Left ventricle myocardium inferior (tissue), 1 donor: ENCODE measurements around the gene CFAP73. TPM values are rescaled to one million over a fixed set of nuclear protein-coding genes. Genes with fewer than 3 reads are reported as not detected.

ENCODE experiments used
- DNase-seq: peaks from one replicate; pipeline ENCODE4 v3.0.0-alpha.2; 2020
- H3K27ac ChIP-seq: fragments of 200-600 bp; replicated peaks from 2 replicates; pipeline ENCODE4 v1.8.0; 2021
- H3K27me3 ChIP-seq: fragments of 200-600 bp; 2 replicates; pipeline ENCODE4 v1.8.0; 2021; ENCODE audit warnings: low read depth
- H3K36me3 ChIP-seq: fragments of 200-600 bp; 2 replicates; pipeline ENCODE4 v1.8.0; 2021
- H3K4me1 ChIP-seq: fragments of 200-600 bp; 2 replicates; pipeline ENCODE4 v1.8.0; 2021
- H3K4me3 ChIP-seq: fragments of 200-600 bp; 2 replicates; pipeline ENCODE4 v1.8.0; 2021; ENCODE audit warnings: mild to moderate bottlenecking, moderate library complexity
- H3K9me3 ChIP-seq: fragments of 200-600 bp; replicated peaks from 2 replicates; pipeline ENCODE4 v1.8.0; 2021
- intact Hi-C: fragments of 100-400 bp; cut with micrococcal nuclease; formaldehyde crosslinking; loops from one replicate; pipeline ENCODE4 v1.11.0; 2022
- total RNA-seq: library from RNA; stranded (reverse); fragmentation: NEBNext Ultra II Directional; extraction: Animal tissue kit (Norgen Biotek cat#: 25700); gene quantifications from one replicate; pipeline ENCODE4 v1.2.1, GENCODE V29; 2021
- TF ChIP-seq, protein P1 (sequence below): fragments of 200-600 bp; IDR thresholded peaks from 2 replicates; pipeline ENCODE4 v1.8.0; 2021; ENCODE audit warnings: antibody characterized with exemption, mild to moderate bottlenecking, borderline replicate concordance
- donor health status: DM: no; HTN: yes; CAD: no; lungs with severe emphysema.

The CFAP73 gene
- total RNA-seq, 1 donor from 2014 or later: not detected

DNA sequence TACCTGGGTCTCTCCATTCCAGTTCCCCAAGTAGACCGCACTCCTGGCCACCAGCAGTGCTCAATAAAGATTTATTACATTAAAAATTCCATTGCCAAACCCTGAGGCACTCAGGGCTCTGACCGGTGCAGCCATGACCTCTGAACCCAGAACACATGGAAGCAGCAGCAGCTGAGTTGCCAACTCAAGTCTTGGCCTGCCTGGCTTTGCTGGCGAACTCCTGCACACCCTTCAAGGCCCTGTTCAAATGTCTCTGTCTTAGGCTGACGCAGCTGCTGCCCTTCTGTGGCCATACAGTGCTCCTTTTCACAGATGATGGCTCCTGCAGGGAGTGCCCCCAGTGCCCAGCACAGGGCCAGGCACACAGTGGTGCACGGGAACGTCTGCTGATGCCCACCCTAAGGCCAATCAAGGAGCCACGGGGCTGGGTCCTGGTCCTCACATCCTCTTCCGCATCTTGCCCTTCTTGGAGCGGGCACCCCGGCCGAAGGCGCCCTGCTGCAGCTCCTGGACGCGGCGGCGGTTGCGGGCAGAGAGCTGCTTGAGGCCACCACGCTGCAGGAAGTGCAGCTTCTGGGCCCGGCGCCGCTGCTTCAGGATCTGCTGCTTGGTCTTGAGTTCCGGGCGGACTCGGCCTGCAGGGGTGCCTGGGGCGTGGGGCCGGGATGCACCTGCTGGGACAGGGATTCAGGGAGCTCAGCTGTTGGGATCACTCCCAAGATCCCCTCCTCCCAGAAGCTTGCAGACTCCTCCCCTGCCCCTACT lies 9.1 kb downstream of the CFAP73 start:
- Histone ChIP-seq H3K4me3 (no peak overlapping the region), H3K27ac (no peak overlapping the region), H3K4me1 (peaks cover 16% of the 10 kb centered on the region), H3K27me3 (peaks cover 50% of the 10 kb centered on the region), H3K36me3 (peaks cover 66% of the 10 kb centered on the region), H3K9me3 (no peaks in the 10 kb centered on the region)
- no peak for DNase-seq
- TF ChIP-seq, protein P1, sequence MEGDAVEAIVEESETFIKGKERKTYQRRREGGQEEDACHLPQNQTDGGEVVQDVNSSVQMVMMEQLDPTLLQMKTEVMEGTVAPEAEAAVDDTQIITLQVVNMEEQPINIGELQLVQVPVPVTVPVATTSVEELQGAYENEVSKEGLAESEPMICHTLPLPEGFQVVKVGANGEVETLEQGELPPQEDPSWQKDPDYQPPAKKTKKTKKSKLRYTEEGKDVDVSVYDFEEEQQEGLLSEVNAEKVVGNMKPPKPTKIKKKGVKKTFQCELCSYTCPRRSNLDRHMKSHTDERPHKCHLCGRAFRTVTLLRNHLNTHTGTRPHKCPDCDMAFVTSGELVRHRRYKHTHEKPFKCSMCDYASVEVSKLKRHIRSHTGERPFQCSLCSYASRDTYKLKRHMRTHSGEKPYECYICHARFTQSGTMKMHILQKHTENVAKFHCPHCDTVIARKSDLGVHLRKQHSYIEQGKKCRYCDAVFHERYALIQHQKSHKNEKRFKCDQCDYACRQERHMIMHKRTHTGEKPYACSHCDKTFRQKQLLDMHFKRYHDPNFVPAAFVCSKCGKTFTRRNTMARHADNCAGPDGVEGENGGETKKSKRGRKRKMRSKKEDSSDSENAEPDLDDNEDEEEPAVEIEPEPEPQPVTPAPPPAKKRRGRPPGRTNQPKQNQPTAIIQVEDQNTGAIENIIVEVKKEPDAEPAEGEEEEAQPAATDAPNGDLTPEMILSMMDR: no peak
- intact Hi-C loops: no loop called here

DNA sequence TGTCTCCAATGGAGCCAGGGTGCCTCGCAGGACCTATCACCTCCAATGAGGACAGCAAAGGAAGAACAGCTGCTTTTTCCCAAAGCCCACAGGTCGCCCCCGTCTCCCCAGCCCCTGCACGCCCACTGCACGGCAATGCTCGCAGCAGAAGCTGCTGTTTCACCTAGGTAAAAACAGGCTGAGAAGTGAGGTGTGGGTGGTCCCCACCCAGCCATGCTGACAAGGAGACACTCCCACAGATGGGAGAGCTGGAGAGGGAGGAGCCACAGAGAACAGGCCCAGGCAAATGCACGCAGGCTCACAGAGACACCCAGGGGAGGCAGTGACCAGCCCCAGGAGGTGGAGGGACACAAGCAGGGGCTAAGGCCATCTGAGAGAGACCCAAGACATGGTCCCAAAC lies 10.4 kb downstream of the CFAP73 start:
- TF ChIP-seq, protein P1: no peak
- Histone ChIP-seq H3K4me1 (peaks cover 8% of the 10 kb centered on the region), H3K27me3 (peaks cover 37% of the 10 kb centered on the region), H3K27ac (no peak overlapping the region), H3K4me3 (no peak overlapping the region), H3K9me3 (no peaks in the 10 kb centered on the region), H3K36me3 (peaks cover 79% of the 10 kb centered on the region)
- intact Hi-C loops: no loop called here
- no peak for DNase-seq

DNA sequence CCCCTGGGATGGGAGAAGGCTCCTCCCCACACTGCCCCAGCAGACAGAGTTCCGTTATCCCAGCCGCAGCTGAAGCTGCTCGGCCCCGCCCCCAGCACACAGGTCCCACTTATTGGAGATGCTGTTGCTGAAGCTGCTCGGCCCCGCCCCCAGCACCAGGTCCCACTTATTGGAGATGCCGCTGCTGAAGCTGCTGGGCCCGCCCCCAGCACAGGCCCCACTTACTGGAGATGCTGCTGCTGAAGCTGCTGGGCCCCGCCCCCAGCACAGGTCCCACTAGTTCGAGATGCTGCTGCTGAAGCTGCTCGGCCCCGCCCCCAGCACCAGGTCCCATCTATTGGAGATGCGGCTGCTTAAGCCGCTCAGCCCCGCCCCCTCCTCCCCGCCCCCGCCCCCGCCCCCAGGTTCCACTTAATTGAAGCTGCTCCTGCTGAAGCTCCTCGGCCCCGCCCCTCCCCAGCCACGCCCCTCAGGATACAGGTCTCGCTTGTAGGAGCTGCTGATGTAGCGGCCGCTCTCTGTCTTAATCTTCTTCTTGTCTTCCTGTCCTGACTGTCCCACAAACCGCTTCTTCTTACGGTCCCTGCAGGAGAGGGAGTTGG lies 12.0 kb downstream of the CFAP73 start:
- DNase-seq: no peak
- Histone ChIP-seq H3K9me3 (no peaks in the 10 kb centered on the region), H3K27ac (no peak overlapping the region), H3K27me3 (peaks cover 21% of the 10 kb centered on the region), H3K4me1 (peaks cover 8% of the 10 kb centered on the region), H3K36me3 (peaks cover 95% of the 10 kb centered on the region), H3K4me3 (no peak overlapping the region)
- TF ChIP-seq, protein P1: no peak
- intact Hi-C loops: no loop called here

DNA sequence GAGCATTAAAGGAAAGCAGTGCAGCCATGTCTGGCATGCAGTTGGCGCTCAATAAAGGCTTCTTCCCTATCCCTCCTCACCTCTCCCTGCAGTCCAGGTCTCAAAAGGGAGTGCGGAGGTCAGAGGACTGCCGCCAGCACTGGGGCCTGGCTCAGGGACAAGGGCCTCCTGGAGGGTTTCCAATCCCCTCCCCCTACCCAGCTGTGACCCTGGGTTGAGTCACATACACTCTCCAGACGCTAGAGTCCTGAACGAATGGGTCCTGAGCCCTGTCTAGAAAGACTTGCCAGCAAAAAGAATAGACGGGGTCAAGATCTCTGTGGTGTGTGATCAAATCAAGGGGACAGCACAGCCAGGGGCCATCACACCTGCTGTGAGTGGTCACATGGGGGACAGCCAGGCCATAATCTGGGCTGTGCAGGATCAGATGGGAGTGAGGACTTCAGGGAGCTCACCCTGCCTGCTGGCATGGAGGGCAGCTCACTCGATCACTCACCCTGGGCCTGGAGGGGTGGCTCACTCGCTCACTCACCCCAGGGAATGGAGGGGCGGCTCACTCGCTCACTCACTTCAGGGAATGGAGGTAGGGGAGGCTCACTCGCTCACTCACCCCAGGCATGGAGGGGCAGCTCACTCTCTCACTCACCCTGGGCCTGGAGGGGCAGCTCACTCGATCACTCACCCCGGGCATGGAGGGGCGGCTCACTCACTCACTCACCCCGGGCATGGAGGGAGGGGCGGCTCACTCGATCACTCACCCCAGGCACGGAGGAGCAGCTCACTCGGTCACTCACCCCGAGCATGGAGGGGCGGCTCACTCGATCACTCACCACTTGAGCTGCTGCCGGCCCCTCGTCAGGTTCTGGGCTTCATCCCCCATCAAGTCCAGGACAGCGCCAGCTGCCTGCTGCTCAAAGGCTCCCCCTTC lies 12.8 kb downstream of the CFAP73 start:
- Histone ChIP-seq H3K27me3 (peaks cover 16% of the 10 kb centered on the region), H3K9me3 (no peaks in the 10 kb centered on the region), H3K4me3 (no peak overlapping the region), H3K4me1 (peaks cover 8% of the 10 kb centered on the region), H3K36me3 (peaks cover 100% of the 10 kb centered on the region), H3K27ac (no peak overlapping the region)
- TF ChIP-seq, protein P1: no peak
- intact Hi-C loops: no loop called here
- peak; percentile 39 for DNase-seq

DNA sequence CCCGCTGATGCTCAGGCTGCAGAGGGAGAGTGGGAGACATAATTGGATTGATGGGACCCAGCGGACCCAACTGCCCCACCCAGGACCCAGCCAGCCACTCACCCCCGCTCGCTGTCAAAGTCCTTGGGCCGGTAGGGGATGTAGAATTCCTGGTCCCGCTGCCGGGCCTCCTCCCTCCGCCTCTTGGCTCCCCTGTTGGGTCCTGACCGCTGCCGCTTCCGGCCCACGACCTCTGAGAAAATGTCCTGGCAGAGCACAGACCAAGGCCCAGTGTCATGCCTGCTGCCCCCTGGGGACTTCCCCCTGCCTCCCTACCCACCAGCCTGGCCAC lies 13.5 kb downstream of the CFAP73 start:
- no peak for DNase-seq
- H3K9me3 ChIP-seq: no peaks in the 10 kb centered on the region
- H3K4me1 ChIP-seq: peaks cover 8% of the 10 kb centered on the region
- intact Hi-C loops: no loop called here
- H3K4me3 ChIP-seq: no peak overlapping the region
- H3K27ac ChIP-seq: no peak overlapping the region
- H3K36me3 ChIP-seq: peaks cover 100% of the 10 kb centered on the region
- peaks cover 10% of the 10 kb centered on the region for H3K27me3 ChIP-seq
- TF ChIP-seq, protein P1: no peak
